OCI-LY3 (cell line): ENCODE data around the gene ERBB4.

ENCODE experiments used
- EZH2phosphoT487 ChIP-seq: fragments of 200-600 bp; shearing (Covaris generic); IDR thresholded peaks from 2 replicates; pipeline ENCODE4 v1.6.1; 2018; ENCODE audit warnings: antibody characterized with exemption, mixed run types, low read depth
- TF ChIP-seq, protein P1 (sequence below): fragments of 200-600, 300-600 bp; sonication (generic); IDR thresholded peaks from 2 replicates; pipeline ENCODE4 v1.5.1; 2014; ENCODE audit warnings: antibody characterized with exemption, low read length, low read depth

GRCh38 chr2:212289301-212289700 lies 249.3 kb downstream of the ERBB4 start:
- TF ChIP-seq, protein P1, sequence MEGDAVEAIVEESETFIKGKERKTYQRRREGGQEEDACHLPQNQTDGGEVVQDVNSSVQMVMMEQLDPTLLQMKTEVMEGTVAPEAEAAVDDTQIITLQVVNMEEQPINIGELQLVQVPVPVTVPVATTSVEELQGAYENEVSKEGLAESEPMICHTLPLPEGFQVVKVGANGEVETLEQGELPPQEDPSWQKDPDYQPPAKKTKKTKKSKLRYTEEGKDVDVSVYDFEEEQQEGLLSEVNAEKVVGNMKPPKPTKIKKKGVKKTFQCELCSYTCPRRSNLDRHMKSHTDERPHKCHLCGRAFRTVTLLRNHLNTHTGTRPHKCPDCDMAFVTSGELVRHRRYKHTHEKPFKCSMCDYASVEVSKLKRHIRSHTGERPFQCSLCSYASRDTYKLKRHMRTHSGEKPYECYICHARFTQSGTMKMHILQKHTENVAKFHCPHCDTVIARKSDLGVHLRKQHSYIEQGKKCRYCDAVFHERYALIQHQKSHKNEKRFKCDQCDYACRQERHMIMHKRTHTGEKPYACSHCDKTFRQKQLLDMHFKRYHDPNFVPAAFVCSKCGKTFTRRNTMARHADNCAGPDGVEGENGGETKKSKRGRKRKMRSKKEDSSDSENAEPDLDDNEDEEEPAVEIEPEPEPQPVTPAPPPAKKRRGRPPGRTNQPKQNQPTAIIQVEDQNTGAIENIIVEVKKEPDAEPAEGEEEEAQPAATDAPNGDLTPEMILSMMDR = no peak
- no peak for TF ChIP-seq EZH2phosphoT487
